ENCODE measurements around the gene FBXL22. TPM values are rescaled to one million over a fixed set of nuclear protein-coding genes. Genes with fewer than 3 reads are reported as not detected.

The FBXL22 gene
- total and polyA plus RNA-seq, 2 of the 4 experiments (the other 2 are of a cell fraction): 0.36 to 1.3 TPM

DNA sequence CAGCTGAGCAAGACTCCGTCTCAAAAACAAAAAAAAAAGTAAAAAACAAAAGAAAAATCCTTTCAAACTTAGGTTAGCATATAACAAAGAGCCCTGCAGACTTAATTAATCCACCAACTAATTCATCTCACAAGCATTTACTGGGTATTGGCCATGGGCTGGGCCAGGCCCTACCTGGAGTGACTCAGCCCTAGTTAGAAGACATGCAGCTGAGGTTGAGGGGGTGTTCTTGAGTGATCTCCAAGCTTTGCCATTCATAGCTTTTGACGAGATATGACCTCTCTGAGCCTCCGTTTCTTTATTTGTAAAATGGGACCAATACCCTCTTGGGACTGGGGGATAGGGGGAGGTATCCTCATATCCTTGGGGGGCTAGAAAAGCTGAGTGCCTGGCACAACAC is 7.8 kb downstream of the FBXL22 start:
- peaks cover 6% of the 10 kb centered on the region; the same call in 1 of the 2 replicates for H4K20me1 ChIP-seq (ENCODE audit: insufficient read depth, low read length)
- no peak overlapping the region for H2AK9ac ChIP-seq (replicated peaks; ENCODE audit: low read depth, low read length, poor library complexity)
- no peak overlapping the region for H3K23ac ChIP-seq (ENCODE audit: low read depth, low read length)
- DNase-seq (no peak), ATAC-seq (ENCODE audit: low read depth) (no peak)
- H3K14ac ChIP-seq (replicated peaks; ENCODE audit: low read depth, low read length): no peak overlapping the region
- no peak overlapping the region for H4K8ac ChIP-seq (ENCODE audit: low read depth in 2 of 2, low read length in 2 of 2)
- no peak overlapping the region for H4K91ac ChIP-seq (ENCODE audit: insufficient read depth, low read depth, low read length)
- no peaks in the 10 kb centered on the region for H3K27me3 ChIP-seq (ENCODE audit: control insufficient read depth, insufficient read depth, low read length)
- no peak overlapping the region for H2BK15ac ChIP-seq (ENCODE audit: low read depth, low read length)
- H3K9me3 ChIP-seq (ENCODE audit: control insufficient read depth, insufficient read depth, low read length): no peaks in the 10 kb centered on the region
- H3K4me1 ChIP-seq (ENCODE audit: control insufficient read depth, insufficient read depth, low read length): peaks cover 7% of the 10 kb centered on the region
- no peak overlapping the region for H3K56ac ChIP-seq (ENCODE audit: extremely low read depth, insufficient read depth, low read length)
- peaks cover 14% of the 10 kb centered on the region for H3K36me3 ChIP-seq (ENCODE audit: control insufficient read depth, insufficient read depth, low read length)
- WGBS, 2 experiments (ENCODE audit: extremely low coverage in 2 of 2, insufficient read length in 1 of 2): no CpG with 5 or more reads among the region's 3 CpGs
- ChIA-PET POLR2A (ENCODE audit: unreplicated experiment) (no interaction called here), CTCF (no interaction called here)
- intact Hi-C loops (cut with micrococcal nuclease): no loop called here
- no peak overlapping the region for H3K9ac ChIP-seq (ENCODE audit: low read depth, low read length)
- H3K79me1 ChIP-seq (ENCODE audit: low read depth in 1 of 2, low read length in 2 of 2): peaks cover 0 to 4% of the 10 kb centered on the region in 2 experiments; a peak in 2 of 4 replicates
- no peak overlapping the region for H3K18ac ChIP-seq (ENCODE audit: low read depth, low read length)
- H3K4ac ChIP-seq (ENCODE audit: low read depth, low read length): no peak overlapping the region
- TF ChIP-seq POLR2A (IDR thresholded peaks at IDR 0.05; ENCODE audit: low read depth, low read length): no peak
- TF ChIP-seq MAZ (IDR thresholded peaks at IDR 0.05; ENCODE audit: borderline replicate concordance, low read depth, low read length): no peak
- no peak for TF ChIP-seq CEBPB (IDR thresholded peaks at IDR 0.05; ENCODE audit: low read depth, low read length)
- TF ChIP-seq, protein P1, sequence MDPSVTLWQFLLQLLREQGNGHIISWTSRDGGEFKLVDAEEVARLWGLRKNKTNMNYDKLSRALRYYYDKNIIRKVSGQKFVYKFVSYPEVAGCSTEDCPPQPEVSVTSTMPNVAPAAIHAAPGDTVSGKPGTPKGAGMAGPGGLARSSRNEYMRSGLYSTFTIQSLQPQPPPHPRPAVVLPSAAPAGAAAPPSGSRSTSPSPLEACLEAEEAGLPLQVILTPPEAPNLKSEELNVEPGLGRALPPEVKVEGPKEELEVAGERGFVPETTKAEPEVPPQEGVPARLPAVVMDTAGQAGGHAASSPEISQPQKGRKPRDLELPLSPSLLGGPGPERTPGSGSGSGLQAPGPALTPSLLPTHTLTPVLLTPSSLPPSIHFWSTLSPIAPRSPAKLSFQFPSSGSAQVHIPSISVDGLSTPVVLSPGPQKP (IDR thresholded peaks at IDR 0.05; ENCODE audit: borderline replicate concordance, low read depth, low read length): no peak
- TF ChIP-seq MXI1 (IDR thresholded peaks at IDR 0.05; ENCODE audit: borderline replicate concordance, low read depth, low read length): no peak
- no peak for TF ChIP-seq RCOR1 (IDR thresholded peaks at IDR 0.05; ENCODE audit: insufficient replicate concordance, low read length)
- TF ChIP-seq, protein P2, sequence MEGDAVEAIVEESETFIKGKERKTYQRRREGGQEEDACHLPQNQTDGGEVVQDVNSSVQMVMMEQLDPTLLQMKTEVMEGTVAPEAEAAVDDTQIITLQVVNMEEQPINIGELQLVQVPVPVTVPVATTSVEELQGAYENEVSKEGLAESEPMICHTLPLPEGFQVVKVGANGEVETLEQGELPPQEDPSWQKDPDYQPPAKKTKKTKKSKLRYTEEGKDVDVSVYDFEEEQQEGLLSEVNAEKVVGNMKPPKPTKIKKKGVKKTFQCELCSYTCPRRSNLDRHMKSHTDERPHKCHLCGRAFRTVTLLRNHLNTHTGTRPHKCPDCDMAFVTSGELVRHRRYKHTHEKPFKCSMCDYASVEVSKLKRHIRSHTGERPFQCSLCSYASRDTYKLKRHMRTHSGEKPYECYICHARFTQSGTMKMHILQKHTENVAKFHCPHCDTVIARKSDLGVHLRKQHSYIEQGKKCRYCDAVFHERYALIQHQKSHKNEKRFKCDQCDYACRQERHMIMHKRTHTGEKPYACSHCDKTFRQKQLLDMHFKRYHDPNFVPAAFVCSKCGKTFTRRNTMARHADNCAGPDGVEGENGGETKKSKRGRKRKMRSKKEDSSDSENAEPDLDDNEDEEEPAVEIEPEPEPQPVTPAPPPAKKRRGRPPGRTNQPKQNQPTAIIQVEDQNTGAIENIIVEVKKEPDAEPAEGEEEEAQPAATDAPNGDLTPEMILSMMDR (conservative IDR thresholded peaks at IDR 0.05; ENCODE audit: low read depth, low read length): no peak
- TF ChIP-seq USF2 (IDR thresholded peaks at IDR 0.05; ENCODE audit: low read depth, low read length): no peak
- no peak for TF ChIP-seq SMC3 (IDR thresholded peaks at IDR 0.05; ENCODE audit: low read depth, low read length)
- TF ChIP-seq MAFK (IDR thresholded peaks at IDR 0.05; ENCODE audit: low read depth, low read length): no peak
- no peak for TF ChIP-seq FOS (IDR thresholded peaks at IDR 0.05; ENCODE audit: low read depth, low read length)
- no peak for TF ChIP-seq RFX5 (IDR thresholded peaks at IDR 0.05; ENCODE audit: low read depth, low read length)
- TF ChIP-seq BHLHE40 (IDR thresholded peaks at IDR 0.05; ENCODE audit: low read depth, low read length): no peak
- no peak for TF ChIP-seq RAD21 (IDR thresholded peaks at IDR 0.05; ENCODE audit: low read length)
- in situ Hi-C loops (cut with MboI; ENCODE audit: low sequenced_read_pairs): no loop called here
- no peak overlapping the region for H2BK20ac ChIP-seq (ENCODE audit: low read depth, low read length)
- dilution Hi-C loops (cut with HindIII; ENCODE audit: low sequenced_read_pairs, unreplicated experiment): no loop called here
- H3K4me2 ChIP-seq (ENCODE audit: low read depth, low read length): no peak overlapping the region
- no peak overlapping the region for H2BK120ac ChIP-seq (ENCODE audit: low read depth, low read length)
- no peak overlapping the region for H2AK5ac ChIP-seq (ENCODE audit: low read depth, low read length)
- no peak overlapping the region for H2BK5ac ChIP-seq (ENCODE audit: low read depth, low read length, poor library complexity, severe bottlenecking)
- 0 out of 2 replicates have a peak, but pooled peaks cover 3% of the 10 kb centered on the region for H3K9me1 ChIP-seq (ENCODE audit: insufficient read depth, low read length)
- no peak overlapping the region for H2AFZ ChIP-seq (replicated peaks; ENCODE audit: low read length, poor library complexity)
- no peak overlapping the region for H3K27ac ChIP-seq (ENCODE audit: insufficient read depth, low read length)
- no peak overlapping the region for H4K5ac ChIP-seq (ENCODE audit: low read depth, low read length)
- H3K4me3 ChIP-seq (ENCODE audit: insufficient read depth, low read depth, low read length): no peak overlapping the region
- no TSS peak for BruUV-seq (replicated peaks)

Data from IMR-90 (cell line).